Glomerular visceral epithelial cell (primary cell): Measurements from ENCODE around the gene FHIT.

Experiments
- DNase-seq: peaks from one replicate; pipeline ENCODE4 v3.0.0-alpha.2; 2016; ENCODE audit errors: extremely low spot score

The FHIT gene

GRCh38 chr3:59882746-59883145 lies 1368.5 kb downstream of the FHIT start:
- DNase-seq = no peak

DNA sequence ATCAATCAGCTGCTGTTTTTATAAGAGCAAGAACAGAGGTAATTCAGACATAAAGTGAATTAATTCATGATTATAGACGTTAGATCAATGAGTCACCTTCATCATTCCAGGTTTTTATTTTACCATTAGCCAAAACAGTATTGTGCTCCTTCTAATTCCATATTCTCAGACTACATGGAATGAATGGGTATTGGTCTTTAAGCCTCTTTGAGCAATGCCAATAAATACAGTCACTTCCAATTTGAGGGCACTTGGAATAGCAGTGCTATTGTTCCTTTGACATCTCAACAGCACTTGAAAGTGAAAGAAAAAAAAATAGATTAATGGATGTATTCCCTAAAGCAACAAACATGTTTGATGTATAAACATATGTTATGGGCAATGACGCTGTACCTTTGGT lies 1370.5 kb downstream of the FHIT start:
- no peak for DNase-seq

- DNase-seq = no peak
These were observed 1372.1 kb downstream of the FHIT start for GRCh38 chr3:59879031-59879581.

- DNase-seq = peak; percentile 35
These were observed 1373.2 kb downstream of the FHIT start for GRCh38 chr3:59878038-59878427.

GRCh38 chr3:59877263-59878037 lies 1373.8 kb downstream of the FHIT start:
- DNase-seq = no peak

GRCh38 chr3:59876533-59877062 lies 1374.7 kb downstream of the FHIT start:
- no peak for DNase-seq

- no peak for DNase-seq
These were observed 1377.5 kb downstream of the FHIT start for GRCh38 chr3:59873576-59874230.

DNA sequence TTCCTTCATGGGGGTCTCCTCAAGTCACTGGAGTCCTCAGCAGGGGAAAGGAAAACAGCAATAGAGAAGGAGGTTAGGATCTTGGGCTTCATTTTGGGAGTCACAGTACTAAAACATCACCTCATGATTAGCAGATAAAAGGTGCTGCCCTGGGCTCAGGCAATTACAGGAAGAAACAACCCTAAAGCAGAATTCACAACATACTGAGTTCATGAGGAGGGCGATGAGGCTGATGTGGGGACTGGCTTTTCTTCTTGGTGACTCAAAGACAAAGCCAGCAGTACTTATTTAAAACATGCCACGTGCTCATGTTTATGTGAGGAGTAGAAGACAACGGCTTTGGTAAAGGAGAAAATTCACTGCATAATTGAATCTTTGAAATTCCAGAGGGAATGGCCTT lies 1379.1 kb downstream of the FHIT start:
- DNase-seq = no peak

DNA sequence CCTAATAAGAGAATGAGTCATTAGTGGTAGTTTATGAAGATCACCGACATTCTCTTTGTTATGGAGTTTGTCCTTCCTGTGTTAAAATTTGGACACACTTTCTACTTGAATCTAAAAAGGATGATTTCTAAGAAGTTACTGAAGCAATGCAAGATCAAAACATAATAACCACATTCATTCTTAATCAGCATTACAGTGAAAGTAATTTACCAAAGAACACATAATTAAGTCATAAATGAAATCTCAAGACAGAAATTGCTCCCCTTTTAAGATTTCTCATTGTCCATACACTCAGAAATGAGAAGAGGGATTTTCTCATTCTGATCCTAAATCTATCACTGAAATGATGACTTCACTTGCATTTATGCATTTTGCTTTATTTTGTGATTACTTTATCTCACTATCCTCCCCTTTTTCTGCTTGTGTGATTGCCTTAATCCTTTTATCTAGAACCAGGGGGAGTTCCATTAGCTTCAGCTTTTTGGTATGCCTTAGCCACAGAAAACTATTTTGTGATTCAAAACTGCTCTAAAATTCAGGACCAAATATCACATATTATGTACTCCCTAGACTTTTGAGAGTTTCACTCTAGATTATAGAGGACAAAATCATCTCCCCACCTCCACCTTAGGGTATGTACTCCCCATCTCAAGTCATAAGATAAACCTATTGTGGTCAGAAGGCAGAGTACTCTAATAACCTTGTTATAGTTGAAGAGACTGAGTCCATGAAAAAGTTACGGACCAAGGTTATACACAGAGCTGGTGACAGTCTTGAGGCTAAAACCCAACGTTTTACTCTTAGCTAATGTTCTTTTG lies 1383.9 kb downstream of the FHIT start:
- no peak for DNase-seq

DNA sequence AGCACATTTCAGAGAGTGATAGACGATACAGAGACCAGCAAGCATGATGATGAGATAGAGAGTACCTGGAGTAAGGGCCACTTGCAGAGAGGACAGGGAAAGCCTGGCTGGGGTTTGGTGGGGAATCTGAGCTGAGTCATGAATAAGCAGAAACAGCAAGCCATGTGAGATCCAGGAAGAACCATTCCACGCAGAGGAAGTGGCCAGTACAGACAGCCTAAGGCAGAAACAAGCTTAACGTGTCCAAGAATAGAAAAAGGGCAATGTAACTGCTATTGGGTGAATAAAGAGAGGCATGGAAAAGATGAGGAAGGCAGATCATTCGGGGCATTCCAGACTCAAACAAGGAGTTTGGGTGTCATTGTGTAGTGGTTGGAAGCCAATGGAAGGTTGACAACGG lies 1385.2 kb downstream of the FHIT start:
- DNase-seq = no peak

- DNase-seq = no peak
These were observed 1385.9 kb downstream of the FHIT start for GRCh38 chr3:59865351-59865750.

- DNase-seq = peak; percentile 51
These were observed 1388.6 kb downstream of the FHIT start for GRCh38 chr3:59862686-59863085.

GRCh38 chr3:59857589-59858346 lies 1393.5 kb downstream of the FHIT start:
- peak; percentile 78 for DNase-seq

- DNase-seq = no peak
These were observed 1394.3 kb downstream of the FHIT start for GRCh38 chr3:59856934-59857460.

- DNase-seq = no peak
These were observed 1397.1 kb downstream of the FHIT start for GRCh38 chr3:59854061-59854709.

DNA sequence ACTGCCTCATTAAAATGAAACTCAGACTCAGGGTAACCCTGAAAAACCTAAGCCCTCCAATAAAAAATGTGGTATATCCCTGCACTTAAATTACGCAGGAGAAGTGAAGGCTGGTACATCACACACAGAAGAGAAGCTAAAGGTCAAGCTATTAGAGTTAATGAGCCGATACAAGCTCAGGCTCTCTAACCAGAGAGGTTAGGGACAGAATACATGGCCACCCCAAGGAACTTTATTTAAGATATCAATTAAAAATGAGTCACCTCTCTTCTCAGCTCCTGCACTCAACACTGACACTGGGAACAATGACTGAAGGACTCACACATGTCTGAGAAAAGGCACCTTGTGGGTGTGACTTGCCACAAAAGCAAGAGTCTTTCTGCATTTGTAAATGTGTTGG lies 1400.8 kb downstream of the FHIT start:
- DNase-seq = no peak

GRCh38 chr3:59845386-59845785 lies 1405.9 kb downstream of the FHIT start:
- no peak for DNase-seq

DNA sequence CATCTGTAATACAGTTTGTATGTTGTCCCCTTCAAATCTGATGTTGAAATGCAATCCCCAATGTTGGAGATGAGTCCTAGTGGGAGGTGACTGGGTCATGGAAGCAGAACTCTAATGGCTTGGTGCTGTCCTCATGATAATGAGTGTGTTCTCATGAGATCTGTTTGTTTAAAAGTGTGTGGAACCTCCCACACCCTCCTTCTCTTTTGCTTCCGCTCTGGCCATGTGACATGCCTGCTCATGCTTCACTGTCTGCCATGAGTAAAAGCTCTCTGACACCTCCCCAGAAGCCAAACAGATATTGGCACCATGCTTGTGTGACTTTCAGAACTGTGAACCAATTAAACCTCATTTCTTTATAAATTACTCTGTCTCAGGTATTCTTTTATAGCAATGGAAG lies 1407.4 kb downstream of the FHIT start:
- DNase-seq = no peak

GRCh38 chr3:59839810-59840515 lies 1411.3 kb downstream of the FHIT start:
- DNase-seq = no peak

DNA sequence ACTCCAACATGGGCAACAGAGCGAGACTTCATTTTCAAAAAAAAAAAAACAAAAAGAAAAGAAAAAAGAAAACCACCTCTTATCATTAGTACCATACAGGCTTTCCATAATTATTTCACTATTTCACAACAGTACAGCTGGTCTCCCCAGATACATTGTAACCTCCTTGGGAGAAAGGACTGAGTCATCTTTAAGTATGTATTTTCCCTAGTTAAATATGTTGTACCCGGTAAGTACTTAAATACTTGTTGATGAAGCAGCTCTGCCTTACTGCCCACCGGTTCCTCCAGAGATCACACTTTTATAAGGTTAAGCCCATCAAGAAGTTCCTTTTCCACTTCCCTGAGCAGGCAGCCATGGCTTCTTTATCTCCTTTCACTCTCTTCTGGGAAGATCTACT lies 1412.0 kb downstream of the FHIT start:
- peak; percentile 6 for DNase-seq
